Measurements from ENCODE around the gene PCAT7.
"Not testable (repeated sequence)": the region's sequence is repeated elsewhere in the genome, so short reads cannot be mapped to it uniquely, and the experiment has no call there.

Gene PCAT7

GRCh38 chr9:94586814-94587213 lies 31.9 kb downstream of the PCAT7 start:
- peak overlapping the region; percentile 94 for H2AFZ ChIP-seq (ENCODE audit: low read depth, low read length)
- no peaks in the 10 kb centered on the region for H4K20me1 ChIP-seq (ENCODE audit: insufficient read depth, low read length)
- peak overlapping the region; percentile 70 for H3K4me3 ChIP-seq (ENCODE audit: low read length)
- H3K36me3 ChIP-seq (replicated peaks; ENCODE audit: low read depth, low read length) = no peaks in the 10 kb centered on the region
- no peaks in the 10 kb centered on the region; the same call in 1 of the 2 replicates for H3K27me3 ChIP-seq (ENCODE audit: low read depth, low read length)
- no peak overlapping the region for H3K27ac ChIP-seq (ENCODE audit: low read length)
- H3K4me2 ChIP-seq (ENCODE audit: low read length) = peak overlapping the region; percentile 77
- no peak for TF ChIP-seq EZH2phosphoT487 (IDR thresholded peaks at IDR 0.05; ENCODE audit: low read depth)
- TF ChIP-seq CTCF (IDR thresholded peaks at IDR 0.05; ENCODE audit: low read depth, low read length) = no peak
- peak overlapping the region; percentile 10; the same call in 1 of the 2 replicates for H3K9ac ChIP-seq (ENCODE audit: low read length)
- H3K79me2 ChIP-seq (ENCODE audit: low read length) = no peaks in the 10 kb centered on the region
- no peaks in the 10 kb centered on the region for H3K9me3 ChIP-seq (ENCODE audit: insufficient read depth, low read length)
- peaks cover 9% of the 10 kb centered on the region; the same call in 1 of the 2 replicates for H3K4me1 ChIP-seq (ENCODE audit: low read length)

- no peak overlapping the region for H3K9ac ChIP-seq (ENCODE audit: low read length)
- no peaks in the 10 kb centered on the region for H3K36me3 ChIP-seq (replicated peaks; ENCODE audit: low read depth, low read length)
- no peaks in the 10 kb centered on the region for H4K20me1 ChIP-seq (ENCODE audit: insufficient read depth, low read length)
- no peak overlapping the region for H2AFZ ChIP-seq (ENCODE audit: low read depth, low read length)
- H3K27ac ChIP-seq (ENCODE audit: low read length) = no peak overlapping the region
- H3K4me1 ChIP-seq (ENCODE audit: low read length) = peaks cover 9% of the 10 kb centered on the region; the same call in 1 of the 2 replicates
- H3K4me3 ChIP-seq (ENCODE audit: low read length) = no peak overlapping the region
- H3K27me3 ChIP-seq (ENCODE audit: low read depth, low read length) = no peaks in the 10 kb centered on the region; the same call in 1 of the 2 replicates
- no peak overlapping the region for H3K4me2 ChIP-seq (ENCODE audit: low read length)
- TF ChIP-seq EZH2phosphoT487 (IDR thresholded peaks at IDR 0.05; ENCODE audit: low read depth) = no peak
- TF ChIP-seq CTCF (IDR thresholded peaks at IDR 0.05; ENCODE audit: low read depth, low read length) = no peak
- H3K9me3 ChIP-seq (ENCODE audit: insufficient read depth, low read length) = no peaks in the 10 kb centered on the region
- H3K79me2 ChIP-seq (ENCODE audit: low read length) = no peaks in the 10 kb centered on the region
Measured at GRCh38 chr9:94588681-94589080, 33.8 kb downstream of the PCAT7 start.

- H3K4me1 ChIP-seq (ENCODE audit: low read length) = peaks cover 16% of the 10 kb centered on the region; the same call in 1 of the 2 replicates
- H4K20me1 ChIP-seq (ENCODE audit: insufficient read depth, low read length); H3K4me3 ChIP-seq (ENCODE audit: low read length); H3K27ac ChIP-seq (ENCODE audit: low read length); H3K9me3 ChIP-seq (ENCODE audit: insufficient read depth, low read length); H3K79me2 ChIP-seq (ENCODE audit: low read length); H3K9ac ChIP-seq (ENCODE audit: low read length); H3K36me3 ChIP-seq (replicated peaks; ENCODE audit: low read depth, low read length); H3K4me2 ChIP-seq (ENCODE audit: low read length); H3K27me3 ChIP-seq (ENCODE audit: low read depth, low read length); H2AFZ ChIP-seq (ENCODE audit: low read depth, low read length): not testable (repeated sequence)
Measured at GRCh38 chr9:94591046-94591545, 36.2 kb downstream of the PCAT7 start.

GRCh38 chr9:94591876-94592275 lies 37.0 kb downstream of the PCAT7 start:
- H3K9ac ChIP-seq (ENCODE audit: low read length) = no peak overlapping the region
- H3K4me3 ChIP-seq (ENCODE audit: low read length) = no peak overlapping the region
- H3K27me3 ChIP-seq (ENCODE audit: low read depth, low read length) = no peaks in the 10 kb centered on the region; the same call in none of the 2 replicates
- H3K79me2 ChIP-seq (ENCODE audit: low read length) = no peaks in the 10 kb centered on the region
- no peaks in the 10 kb centered on the region for H3K36me3 ChIP-seq (replicated peaks; ENCODE audit: low read depth, low read length)
- TF ChIP-seq EZH2phosphoT487 (IDR thresholded peaks at IDR 0.05; ENCODE audit: low read depth) (no peak), CTCF (IDR thresholded peaks at IDR 0.05; ENCODE audit: low read depth, low read length) (no peak)
- no peak overlapping the region for H3K4me2 ChIP-seq (ENCODE audit: low read length)
- H3K9me3 ChIP-seq (ENCODE audit: insufficient read depth, low read length) = no peaks in the 10 kb centered on the region
- H2AFZ ChIP-seq (ENCODE audit: low read depth, low read length) = no peak overlapping the region
- H3K27ac ChIP-seq (ENCODE audit: low read length) = no peak overlapping the region
- no peaks in the 10 kb centered on the region for H4K20me1 ChIP-seq (ENCODE audit: insufficient read depth, low read length)
- peaks cover 10% of the 10 kb centered on the region; the same call in 1 of the 2 replicates for H3K4me1 ChIP-seq (ENCODE audit: low read length)

GRCh38 chr9:94592683-94593082 lies 37.8 kb downstream of the PCAT7 start:
- not testable (repeated sequence) for H3K27me3 ChIP-seq (ENCODE audit: low read depth, low read length); H3K9me3 ChIP-seq (ENCODE audit: insufficient read depth, low read length); H3K4me2 ChIP-seq (ENCODE audit: low read length); H2AFZ ChIP-seq (ENCODE audit: low read depth, low read length); H3K79me2 ChIP-seq (ENCODE audit: low read length); H3K36me3 ChIP-seq (replicated peaks; ENCODE audit: low read depth, low read length); H3K4me3 ChIP-seq (ENCODE audit: low read length); H3K9ac ChIP-seq (ENCODE audit: low read length); H4K20me1 ChIP-seq (ENCODE audit: insufficient read depth, low read length); H3K27ac ChIP-seq (ENCODE audit: low read length); H3K4me1 ChIP-seq (ENCODE audit: low read length)

Data from OCI-LY3 (cell line).